Mesothelial cell of epicardium (in vitro differentiated cells): ENCODE results near the gene SLC16A13. TPM values are rescaled to one million over a fixed set of nuclear protein-coding genes. Genes with fewer than 3 reads are reported as not detected.

Experiments
- total RNA-seq: library from RNA; stranded (reverse); gene quantifications from 3 replicates; pipeline ENCODE4 v1.2.1, GENCODE V29; 2021

The SLC16A13 gene
- total RNA-seq, 1 donor from 2014 or later: 10.4 TPM

Other genes with a start within 250 kb of the SLC16A13 start
- not detected in 3 replicates for gene TEKT1, start 204.3 kb upstream of the SLC16A13 start, total RNA-seq
- gene ALOX12, start 40.0 kb upstream of the SLC16A13 start, total RNA-seq: 0.22 to 0.40 TPM in 2 of 3 replicates, not detected in the other
- gene RNASEK, start 23.4 kb upstream of the SLC16A13 start, total RNA-seq: 154 to 166 TPM (median 159 TPM) in 3 replicates
- gene BCL6B, start 13.0 kb upstream of the SLC16A13 start, total RNA-seq: 0.22 to 0.34 TPM in 2 of 3 replicates, not detected in the other
- gene SLC16A11, start 8.1 kb downstream of the SLC16A13 start, total RNA-seq: 4.1 to 5.1 TPM (median 4.2 TPM) in 3 replicates
- not detected in 3 replicates for gene CLEC10A, start 44.2 kb downstream of the SLC16A13 start, total RNA-seq
- gene ASGR2, start 78.8 kb downstream of the SLC16A13 start, total RNA-seq: not detected in 3 replicates
- gene ASGR1, start 143.4 kb downstream of the SLC16A13 start, total RNA-seq: 15.9 to 19.7 TPM (median 16.5 TPM) in 3 replicates
- gene DLG4, start 183.8 kb downstream of the SLC16A13 start, total RNA-seq: 59.9 to 62.4 TPM (median 60.2 TPM) in 3 replicates
- 385 to 424 TPM (median 410 TPM) in 3 replicates for gene ACADVL, start 183.9 kb downstream of the SLC16A13 start, total RNA-seq
- 87.3 to 96.1 TPM (median 94.0 TPM) in 3 replicates for gene DVL2, start 198.5 kb downstream of the SLC16A13 start, total RNA-seq
- 55.4 to 57.1 TPM (median 55.6 TPM) in 3 replicates for gene PHF23, start 203.4 kb downstream of the SLC16A13 start, total RNA-seq
- gene GABARAP, start 206.4 kb downstream of the SLC16A13 start, total RNA-seq: 424 to 451 TPM (median 429 TPM) in 3 replicates
- 122 to 132 TPM (median 130 TPM) in 3 replicates for gene CTDNEP1, start 215.7 kb downstream of the SLC16A13 start, total RNA-seq
- gene ELP5, start 216.2 kb downstream of the SLC16A13 start, total RNA-seq: 37.9 to 42.8 TPM (median 42.1 TPM) in 3 replicates
- 79.2 to 86.1 TPM (median 79.9 TPM) in 3 replicates for gene CLDN7, start 226.5 kb downstream of the SLC16A13 start, total RNA-seq
- gene SLC2A4, start 245.7 kb downstream of the SLC16A13 start, total RNA-seq: 1.6 to 1.8 TPM (median 1.6 TPM) in 3 replicates